Activated CD8-positive, alpha-beta memory T cell treated with anti-CD3 and anti-CD28 coated beads for 36 hours (primary cell): ENCODE data around the gene VWF. TPM values are rescaled to one million over a fixed set of nuclear protein-coding genes. Genes with fewer than 3 reads are reported as not detected.

Experiments
- CTCF ChIA-PET: fragments of 350-600 bp; sonication (Branson Sonifier 250); formaldehyde crosslinking; loops from one replicate; lab custom pipeline; 2021; ENCODE audit warnings: antibody characterized with exemption; lab: Charles Lee
- POLR2A ChIA-PET: fragments of 350-600 bp; sonication (Branson Sonifier 250); formaldehyde crosslinking; loops from one replicate; lab custom pipeline; 2021; ENCODE audit warnings: antibody characterized with exemption; lab: Charles Lee
- total RNA-seq, 2 experiments: library from RNA; stranded (reverse); gene quantifications; one replicate each; pipeline ENCODE4 v1.2.3, GENCODE V29; 2021

The VWF gene
- total RNA-seq, 2 experiments from 2014 or later: 0.04 TPM

DNA sequence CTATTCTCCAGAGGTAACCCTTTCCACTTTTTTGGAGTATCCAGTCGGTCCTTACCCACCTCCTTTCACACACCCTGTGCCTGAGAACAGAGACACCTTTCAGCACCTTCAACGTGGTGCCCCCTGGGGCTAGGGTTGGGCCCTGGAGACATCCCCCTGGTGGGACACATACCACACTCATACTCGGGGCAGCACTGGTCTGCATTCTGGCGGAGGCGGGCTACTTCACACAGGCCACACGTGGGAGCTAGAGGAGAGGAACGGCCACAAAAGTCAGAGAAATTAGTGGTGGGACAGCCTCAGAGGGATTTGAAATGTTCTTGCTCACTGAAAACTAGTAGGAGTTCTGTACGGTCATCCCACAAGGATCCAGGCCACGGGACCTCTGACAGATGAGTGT, 139.6 kb downstream of the VWF start:
- ChIA-PET POLR2A (no interaction called here), CTCF (no interaction called here)

DNA sequence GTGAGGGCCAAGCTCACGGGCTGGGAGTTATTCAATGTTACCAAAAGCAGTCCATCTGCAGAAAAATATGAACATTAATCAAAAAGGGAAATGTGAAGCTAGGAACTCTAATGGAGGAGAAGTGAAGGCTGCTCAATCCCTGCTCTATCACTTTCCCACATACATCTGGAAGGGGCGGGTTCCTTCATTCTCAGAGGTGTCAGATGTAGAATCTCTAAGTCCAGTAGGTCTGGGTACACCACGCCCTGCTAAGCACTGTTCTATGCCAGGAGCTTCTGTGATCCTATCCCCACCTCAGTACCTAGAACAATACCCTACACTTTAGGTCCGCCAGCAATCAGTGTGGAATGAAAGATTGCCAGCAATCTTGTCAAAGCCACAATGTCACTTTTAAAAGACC, 142.4 kb downstream of the VWF start:
- POLR2A ChIA-PET: no interaction called here
- CTCF ChIA-PET: interaction anchor here (1.4 kb wide), 2 partner anchors 56 to 57 kb away, joined by 3 read pairs; no protein-coding TSS in a partner anchor

DNA sequence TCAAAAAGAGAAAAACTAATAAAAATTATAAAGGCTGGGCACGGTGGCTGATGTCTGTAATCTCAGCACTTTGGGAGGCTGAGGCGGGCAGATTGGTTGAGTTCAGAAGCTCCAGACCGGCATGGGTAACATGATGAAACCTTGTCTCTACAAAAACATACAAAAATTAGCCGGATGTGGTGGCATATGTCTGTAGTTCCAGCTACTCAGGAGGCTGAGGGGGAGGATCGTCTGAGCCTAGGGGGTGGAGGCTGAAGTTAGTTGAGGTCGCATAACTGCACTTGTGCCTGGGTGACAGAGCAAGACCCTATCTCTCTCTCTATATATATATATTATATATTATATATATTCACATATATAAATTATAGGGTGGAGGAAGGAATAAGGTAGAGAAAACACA, 146.9 kb downstream of the VWF start:
- ChIA-PET POLR2A (no interaction called here), CTCF (interaction anchor here (2.9 kb wide), 1 partner anchor 11 kb away, joined by 11 read pairs; no protein-coding TSS in a partner anchor)

DNA sequence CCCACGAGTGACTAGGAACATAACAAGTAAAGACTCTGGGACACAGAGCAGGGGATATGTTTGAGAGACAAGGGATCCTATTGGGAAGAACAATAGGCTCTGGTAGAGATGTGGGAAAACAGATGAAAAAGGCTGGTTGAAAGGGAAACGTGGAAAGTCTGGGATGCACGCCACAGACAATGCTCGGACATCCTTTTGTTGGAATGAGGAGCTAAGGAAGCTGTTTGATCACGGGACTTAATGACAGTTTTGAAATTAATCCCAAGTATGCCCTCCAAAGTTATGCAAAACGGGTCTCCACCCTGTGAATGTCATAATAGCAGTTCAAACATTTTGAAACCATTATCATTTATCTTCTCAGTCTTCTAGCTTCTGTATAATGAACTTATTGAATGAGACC, 147.8 kb downstream of the VWF start:
- POLR2A ChIA-PET: no interaction called here
- CTCF ChIA-PET: interaction anchor here (2.9 kb wide), 1 partner anchor 12 kb away, joined by 11 read pairs; no protein-coding TSS in a partner anchor

GRCh38 chr12:5976196-5976595, 148.3 kb downstream of the VWF start:
- POLR2A ChIA-PET: no interaction called here
- CTCF ChIA-PET: no interaction called here

- ChIA-PET POLR2A (no interaction called here), CTCF (no interaction called here)
These were observed 150.9 kb downstream of the VWF start for GRCh38 chr12:5973461-5974115.

DNA sequence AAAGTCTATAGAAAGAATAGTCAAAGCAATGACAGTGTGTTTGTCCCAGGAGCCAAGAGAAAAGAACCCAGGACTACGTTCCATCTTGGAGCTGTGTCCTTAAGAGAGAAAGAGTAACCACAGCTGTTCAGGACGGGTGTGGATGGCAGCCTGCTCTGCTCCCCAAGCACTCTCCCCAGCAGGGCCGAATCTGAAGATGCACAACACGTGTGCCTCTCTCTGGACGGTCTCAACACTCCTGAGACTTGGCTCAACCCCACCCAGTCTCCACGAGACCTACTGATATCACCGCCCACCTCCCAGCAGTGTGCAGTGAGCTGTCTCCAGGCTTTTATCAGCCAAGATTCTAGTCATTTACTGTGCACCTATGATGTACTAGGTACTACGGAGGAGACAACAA, 152.1 kb downstream of the VWF start:
- CTCF ChIA-PET: no interaction called here
- POLR2A ChIA-PET: no interaction called here

DNA sequence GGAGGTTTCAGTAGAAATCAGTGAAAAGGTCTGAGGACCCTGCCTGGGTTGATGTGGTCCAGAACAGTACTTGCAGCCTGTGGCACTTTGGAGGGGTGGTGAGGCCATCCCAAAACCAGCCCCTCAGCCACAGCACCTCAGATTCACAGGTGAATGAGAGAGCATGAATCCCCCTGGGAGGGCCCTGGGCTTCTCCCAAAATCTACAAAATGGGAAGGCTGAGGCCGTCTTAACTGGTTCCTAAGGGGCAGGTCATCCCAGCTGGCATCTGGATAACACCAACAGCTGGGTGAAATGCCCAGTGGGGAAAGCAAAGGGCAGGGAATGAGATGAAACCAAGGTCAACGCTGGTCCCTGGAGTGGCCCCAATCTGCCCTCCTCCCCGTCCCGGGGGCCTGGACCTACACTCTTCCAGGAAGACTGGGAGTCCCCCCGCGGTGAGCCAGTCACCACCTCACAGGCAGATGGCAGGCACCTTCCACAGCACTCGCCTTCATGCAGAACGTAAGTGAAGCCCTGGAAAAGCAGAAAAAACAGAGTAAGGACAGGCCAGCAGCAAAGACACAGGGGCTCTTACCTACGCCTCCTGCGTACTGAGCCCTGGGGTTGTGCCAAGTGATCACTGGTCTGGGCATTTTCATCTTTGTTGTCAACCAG, 153.1 kb downstream of the VWF start:
- ChIA-PET CTCF (no interaction called here), POLR2A (no interaction called here)

DNA sequence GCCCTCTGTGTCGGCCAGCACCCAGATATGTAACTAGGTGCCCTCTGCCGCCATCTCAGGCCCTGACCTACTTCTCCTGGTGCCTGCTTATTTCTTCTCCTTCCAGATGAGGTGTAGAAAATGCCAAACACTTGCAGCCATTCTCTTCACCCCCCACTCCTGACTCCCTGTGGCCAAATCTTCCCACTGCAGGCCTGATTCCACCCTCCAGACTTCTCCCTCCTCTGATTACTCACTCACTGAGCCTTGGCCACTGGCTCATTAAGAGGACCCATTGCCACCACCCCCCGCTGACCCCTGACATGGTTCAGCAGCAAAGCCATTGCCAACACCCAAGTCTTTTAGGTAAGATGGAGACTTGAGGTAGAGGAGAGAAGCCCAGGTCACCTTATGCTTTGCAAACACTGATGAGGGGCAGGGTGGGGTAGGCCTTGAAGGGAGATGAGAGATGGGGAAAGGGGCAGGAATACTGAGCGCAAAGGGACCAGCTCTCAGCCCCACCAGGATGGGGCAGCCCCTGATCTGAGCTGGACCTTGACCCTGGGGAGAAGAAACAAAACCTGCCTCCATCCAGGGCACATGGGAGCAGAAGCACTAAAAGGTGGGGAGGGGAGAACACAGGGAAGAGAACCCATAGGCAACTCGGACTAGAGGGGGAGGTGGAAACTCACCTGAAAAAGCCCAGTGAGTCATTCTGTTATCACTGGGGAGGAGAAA, 154.3 kb downstream of the VWF start:
- CTCF ChIA-PET: interaction anchor here (1.0 kb wide), 1 partner anchor 20 kb away, joined by 3 read pairs; no protein-coding TSS in a partner anchor
- POLR2A ChIA-PET: no interaction called here

GRCh38 chr12:5969156-5969973, 155.1 kb downstream of the VWF start:
- ChIA-PET POLR2A (no interaction called here), CTCF (interaction anchor here (1.0 kb wide), 1 partner anchor 21 kb away, joined by 3 read pairs; no protein-coding TSS in a partner anchor)

GRCh38 chr12:5967645-5968415, 156.6 kb downstream of the VWF start:
- CTCF ChIA-PET: no interaction called here
- POLR2A ChIA-PET: no interaction called here

DNA sequence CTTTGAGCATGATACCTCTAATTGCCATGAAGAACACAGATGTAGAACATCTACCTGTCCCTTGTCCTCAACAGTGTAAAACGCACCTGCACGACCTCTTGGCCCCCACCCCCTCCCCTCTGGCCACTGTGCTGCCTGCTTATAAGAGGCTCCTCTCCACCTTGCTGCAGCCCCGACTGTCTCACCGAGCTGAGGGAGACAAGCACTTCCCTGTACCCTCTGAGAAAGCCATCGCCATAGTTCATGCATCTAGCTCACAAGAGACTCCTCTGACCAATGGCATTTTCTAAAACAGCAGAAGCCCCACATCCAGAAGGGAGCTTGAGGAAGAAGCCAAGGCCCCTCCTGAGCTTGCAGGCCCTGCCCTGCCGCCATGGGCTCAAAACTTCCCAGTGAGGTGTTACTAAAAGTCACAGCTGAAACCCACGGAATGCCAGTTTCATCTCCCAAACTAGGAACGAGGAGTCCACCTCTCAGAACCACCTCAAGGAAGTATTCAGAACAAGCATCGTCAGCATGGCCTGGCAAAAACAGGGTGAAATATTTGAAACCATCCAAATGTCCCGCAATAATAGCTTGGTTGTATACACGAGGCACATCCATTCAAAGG, 157.9 kb downstream of the VWF start:
- POLR2A ChIA-PET: no interaction called here
- CTCF ChIA-PET: interaction anchor here (1.0 kb wide), 2 partner anchors 10 to 19 kb away, joined by 3 to 6 read pairs; no protein-coding TSS in a partner anchor

DNA sequence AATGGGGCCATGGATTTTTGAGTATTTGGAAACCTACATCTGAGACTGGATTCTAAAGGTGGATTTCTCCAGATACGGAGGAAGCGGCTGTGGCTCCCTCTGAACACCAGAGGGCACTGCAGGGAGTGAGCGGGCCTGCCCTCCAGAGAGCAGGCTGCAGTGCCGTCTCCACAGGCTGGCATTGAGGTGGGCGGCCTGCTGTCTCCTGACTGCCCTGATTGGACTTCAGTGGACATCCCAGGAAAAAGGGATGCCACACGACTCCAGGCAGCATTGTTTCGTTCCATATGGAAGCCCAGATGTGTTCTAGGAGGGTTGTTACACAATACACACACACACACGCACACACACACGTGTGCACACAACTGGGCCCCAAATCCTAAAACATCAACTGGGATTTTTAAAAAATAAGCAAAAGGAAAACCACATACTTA, 158.5 kb downstream of the VWF start:
- ChIA-PET POLR2A (no interaction called here), CTCF (interaction anchor here (1.0 kb wide), 2 partner anchors 9 to 28 kb away, joined by 3 read pairs; no protein-coding TSS in a partner anchor)

- POLR2A ChIA-PET: no interaction called here
These were observed 159.3 kb downstream of the VWF start for GRCh38 chr12:5964913-5965900.

GRCh38 chr12:5963515-5963914, 161.0 kb downstream of the VWF start:
- POLR2A ChIA-PET: no interaction called here
- CTCF ChIA-PET: no interaction called here

More at GRCh38 chr12:5964913-5965900, 159.3 kb downstream of the VWF start:
- CTCF ChIA-PET: interaction anchor here (1.0 kb wide), 1 partner anchor 29 kb away, joined by 3 read pairs; no protein-coding TSS in a partner anchor

DNA sequence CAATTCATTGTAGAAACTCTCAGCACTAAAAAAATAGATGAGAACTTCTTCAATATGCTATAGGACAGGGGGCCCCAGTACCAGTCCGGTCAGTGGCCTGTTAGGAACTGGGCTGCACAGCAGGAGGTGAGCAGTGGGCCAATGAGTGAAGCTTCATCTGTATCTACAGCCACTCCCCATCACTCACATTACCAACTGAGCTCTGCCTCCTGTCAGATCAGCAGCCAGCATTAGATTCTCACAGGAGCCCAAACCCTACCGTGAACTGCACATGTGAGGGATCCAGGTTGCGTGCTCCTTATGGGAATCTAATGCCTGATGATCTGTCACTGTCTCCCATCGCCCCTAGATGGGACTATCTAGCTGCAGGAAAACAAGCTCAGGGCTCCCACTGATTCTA, 163.7 kb downstream of the VWF start:
- CTCF ChIA-PET: no interaction called here
- POLR2A ChIA-PET: no interaction called here

- CTCF ChIA-PET: interaction anchor here (1.0 kb wide), 1 partner anchor 9 kb away, joined by 3 read pairs; no protein-coding TSS in a partner anchor
- POLR2A ChIA-PET: no interaction called here
These were observed 167.5 kb downstream of the VWF start for GRCh38 chr12:5956987-5957386.
